ENCODE measurements around the gene UCK2. TPM values are rescaled to one million over a fixed set of nuclear protein-coding genes. Genes with fewer than 3 reads are reported as not detected.
A peak's percentile ranks its signal among the peaks of the same experiment; 100 is the strongest.

UCK2 gene
- total RNA-seq, 1 donor from 2014 or later: 44.2 TPM

DNA sequence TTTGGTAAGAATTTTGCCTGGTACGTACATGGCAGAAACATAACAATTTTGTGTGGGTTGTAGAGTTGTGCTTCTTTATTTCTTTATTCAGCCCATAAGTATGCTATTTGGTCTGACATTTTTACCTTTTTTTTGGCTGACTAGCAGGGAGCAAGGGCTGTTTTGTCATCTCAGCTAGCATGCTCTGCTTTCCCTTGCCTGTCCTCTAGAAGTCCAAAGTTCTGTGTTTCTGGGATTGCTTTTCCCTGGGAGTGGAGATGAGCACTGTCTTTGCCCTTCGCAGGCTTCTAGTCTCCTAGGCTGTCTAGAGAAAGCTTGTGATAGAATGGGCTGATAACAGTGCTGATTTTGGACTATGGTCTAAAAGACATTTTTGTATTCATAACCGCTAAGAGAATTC, 7.5 kb downstream of the UCK2 start:
- no peak overlapping the region for H3K27ac Mint-ChIP-seq (ENCODE audit: unreplicated experiment)
- no peak for DNase-seq (ENCODE audit: low spot score)

DNA sequence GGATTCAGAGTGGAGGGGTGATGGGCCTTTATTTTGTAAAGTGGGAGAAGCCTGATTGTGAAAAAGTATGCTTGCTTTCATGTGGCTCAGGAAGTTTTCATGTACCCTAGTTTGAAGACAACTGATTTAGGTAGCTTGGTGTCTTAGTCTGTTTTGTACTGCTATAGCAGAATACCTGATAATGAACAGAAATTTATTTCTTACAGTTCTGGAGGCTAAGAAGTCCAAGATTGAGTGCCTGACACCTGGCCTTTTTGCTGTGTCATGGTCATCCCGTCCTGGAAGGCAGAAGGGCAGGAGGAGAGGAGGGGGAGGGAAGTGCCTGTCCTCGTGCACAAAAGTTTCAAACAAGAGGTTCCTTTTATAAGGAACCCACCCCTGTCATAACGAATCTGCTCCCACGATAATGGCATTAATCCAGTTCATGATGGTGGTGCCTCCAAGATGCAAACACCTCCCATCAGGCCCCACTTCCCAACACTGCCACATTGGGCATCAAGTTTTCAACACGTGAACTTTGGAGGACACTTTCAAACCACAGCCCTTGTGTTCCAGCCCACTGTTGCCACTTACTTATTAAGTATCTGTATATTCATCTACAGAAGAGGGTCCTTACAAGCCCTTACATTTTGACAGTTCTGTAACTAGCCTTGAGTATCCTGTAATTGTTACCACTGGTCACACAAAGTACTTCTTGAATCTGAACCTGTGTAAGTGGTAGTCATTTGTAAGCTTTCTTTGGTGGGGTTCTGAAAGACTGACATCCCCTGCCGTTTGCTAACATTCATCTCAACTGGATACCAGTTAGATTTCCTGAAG, 9.5 kb downstream of the UCK2 start:
- Mint-ChIP-seq H3K4me1 (ENCODE audit: low read depth) (peaks cover 63% of the 10 kb centered on the region), H3K27ac (ENCODE audit: unreplicated experiment) (no peak overlapping the region), H3K36me3 (ENCODE audit: low read depth) (peaks cover 3% of the 10 kb centered on the region), H3K4me3 (ENCODE audit: unreplicated experiment) (no peak overlapping the region), H3K9me3 (ENCODE audit: low read depth) (no peaks in the 10 kb centered on the region), H3K27me3 (ENCODE audit: low read depth) (no peaks in the 10 kb centered on the region)
- no peak for DNase-seq (ENCODE audit: low spot score)
- TF ChIP-seq, protein P1, sequence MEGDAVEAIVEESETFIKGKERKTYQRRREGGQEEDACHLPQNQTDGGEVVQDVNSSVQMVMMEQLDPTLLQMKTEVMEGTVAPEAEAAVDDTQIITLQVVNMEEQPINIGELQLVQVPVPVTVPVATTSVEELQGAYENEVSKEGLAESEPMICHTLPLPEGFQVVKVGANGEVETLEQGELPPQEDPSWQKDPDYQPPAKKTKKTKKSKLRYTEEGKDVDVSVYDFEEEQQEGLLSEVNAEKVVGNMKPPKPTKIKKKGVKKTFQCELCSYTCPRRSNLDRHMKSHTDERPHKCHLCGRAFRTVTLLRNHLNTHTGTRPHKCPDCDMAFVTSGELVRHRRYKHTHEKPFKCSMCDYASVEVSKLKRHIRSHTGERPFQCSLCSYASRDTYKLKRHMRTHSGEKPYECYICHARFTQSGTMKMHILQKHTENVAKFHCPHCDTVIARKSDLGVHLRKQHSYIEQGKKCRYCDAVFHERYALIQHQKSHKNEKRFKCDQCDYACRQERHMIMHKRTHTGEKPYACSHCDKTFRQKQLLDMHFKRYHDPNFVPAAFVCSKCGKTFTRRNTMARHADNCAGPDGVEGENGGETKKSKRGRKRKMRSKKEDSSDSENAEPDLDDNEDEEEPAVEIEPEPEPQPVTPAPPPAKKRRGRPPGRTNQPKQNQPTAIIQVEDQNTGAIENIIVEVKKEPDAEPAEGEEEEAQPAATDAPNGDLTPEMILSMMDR (IDR thresholded peaks at IDR 0.05): no peak

More for the DNA sequence above, 7.5 kb downstream of the UCK2 start:
- Mint-ChIP-seq H3K4me1 (ENCODE audit: low read depth) (peaks cover 54% of the 10 kb centered on the region), H3K27me3 (ENCODE audit: low read depth) (no peaks in the 10 kb centered on the region), H3K9me3 (ENCODE audit: low read depth) (no peaks in the 10 kb centered on the region), H3K4me3 (ENCODE audit: unreplicated experiment) (no peak overlapping the region), H3K36me3 (ENCODE audit: low read depth) (peaks cover 3% of the 10 kb centered on the region)
- TF ChIP-seq, protein P1 (IDR thresholded peaks at IDR 0.05): no peak

DNA sequence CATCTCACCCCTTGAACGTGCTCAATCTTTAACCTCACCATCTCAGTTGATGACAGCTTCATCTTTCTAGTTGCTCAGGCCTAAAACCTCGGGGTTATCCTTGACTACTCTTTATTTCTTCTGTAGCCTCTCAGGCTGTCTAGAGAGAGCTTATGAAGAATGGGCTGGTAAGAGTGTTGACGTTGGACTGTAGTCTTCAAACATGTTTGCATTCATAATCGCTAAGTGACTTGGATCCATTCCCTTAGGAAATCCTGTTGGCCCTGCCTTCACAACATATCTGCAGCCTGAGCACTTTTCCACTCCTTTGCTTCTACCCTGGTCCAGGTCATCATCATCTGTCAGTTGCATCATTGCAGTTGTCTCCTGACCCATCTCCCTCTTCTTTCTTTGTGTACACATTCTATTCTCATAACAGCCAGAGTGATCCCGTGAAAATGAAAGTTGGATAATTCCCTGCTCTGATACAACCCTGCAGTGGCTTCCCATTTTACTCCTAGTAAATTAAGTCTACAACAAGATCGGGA, 10.5 kb downstream of the UCK2 start:
- Mint-ChIP-seq H3K27ac (ENCODE audit: unreplicated experiment) (no peak overlapping the region), H3K36me3 (ENCODE audit: low read depth) (peaks cover 3% of the 10 kb centered on the region), H3K4me1 (ENCODE audit: low read depth) (peaks cover 66% of the 10 kb centered on the region), H3K4me3 (ENCODE audit: unreplicated experiment) (no peak overlapping the region), H3K27me3 (ENCODE audit: low read depth) (no peaks in the 10 kb centered on the region), H3K9me3 (ENCODE audit: low read depth) (no peaks in the 10 kb centered on the region)
- TF ChIP-seq, protein P1 (IDR thresholded peaks at IDR 0.05): no peak
- DNase-seq (ENCODE audit: low spot score): no peak

DNA sequence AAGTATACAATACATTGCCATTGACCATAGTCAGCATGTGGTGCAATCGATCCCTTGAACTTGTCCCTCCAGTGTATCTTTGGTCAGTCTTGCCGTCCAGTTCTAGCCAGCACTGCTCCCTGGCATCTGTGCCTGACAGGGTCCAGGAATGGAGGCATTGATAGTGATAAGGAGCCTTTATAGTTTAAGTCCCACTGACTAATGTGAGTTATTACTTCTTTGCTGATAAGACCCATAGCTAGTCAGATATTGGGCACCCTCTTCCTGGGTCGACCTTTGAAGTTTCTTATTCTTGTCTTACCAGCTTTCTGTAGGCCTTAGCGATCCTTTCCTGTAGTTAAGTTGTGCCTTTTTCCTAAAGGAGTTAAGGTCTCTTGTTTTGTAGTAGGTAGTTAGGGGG, 13.0 kb downstream of the UCK2 start:
- Mint-ChIP-seq H3K27ac (ENCODE audit: unreplicated experiment) (no peak overlapping the region), H3K27me3 (ENCODE audit: low read depth) (no peaks in the 10 kb centered on the region), H3K9me3 (ENCODE audit: low read depth) (no peaks in the 10 kb centered on the region), H3K4me1 (ENCODE audit: low read depth) (peaks cover 64% of the 10 kb centered on the region), H3K36me3 (ENCODE audit: low read depth) (peaks cover 3% of the 10 kb centered on the region), H3K4me3 (ENCODE audit: unreplicated experiment) (no peak overlapping the region)
- no peak for DNase-seq (ENCODE audit: low spot score)
- TF ChIP-seq, protein P1 (IDR thresholded peaks at IDR 0.05): no peak

DNA sequence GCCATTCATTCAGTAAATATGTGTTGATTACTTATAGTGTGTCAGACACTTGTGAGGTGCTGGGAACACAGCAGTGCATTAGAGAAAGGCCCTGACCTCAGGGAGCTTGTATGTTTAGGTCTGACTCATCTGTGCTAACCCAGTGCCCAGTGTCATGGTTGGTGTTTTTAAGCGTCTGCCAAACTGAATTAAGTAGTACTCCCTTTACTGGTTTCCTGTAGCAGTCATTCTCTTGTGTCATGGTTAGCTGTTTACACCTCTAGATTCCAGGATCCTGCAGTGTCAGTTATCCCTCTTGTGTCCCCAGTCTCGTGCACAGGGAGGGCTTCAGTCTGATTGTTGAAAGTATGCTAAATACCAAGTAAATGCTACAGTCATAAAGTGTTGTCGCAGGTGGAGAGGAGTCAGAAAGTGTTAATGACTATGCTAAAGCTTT, 14.2 kb downstream of the UCK2 start:
- Mint-ChIP-seq H3K9me3 (ENCODE audit: low read depth) (no peaks in the 10 kb centered on the region), H3K27ac (ENCODE audit: unreplicated experiment) (peak overlapping the region; percentile 66), H3K4me3 (ENCODE audit: unreplicated experiment) (no peak overlapping the region), H3K4me1 (ENCODE audit: low read depth) (peaks cover 60% of the 10 kb centered on the region), H3K36me3 (ENCODE audit: low read depth) (peaks cover 3% of the 10 kb centered on the region), H3K27me3 (ENCODE audit: low read depth) (no peaks in the 10 kb centered on the region)
- TF ChIP-seq, protein P1 (IDR thresholded peaks at IDR 0.05): no peak
- no peak for DNase-seq (ENCODE audit: low spot score)

Measured in chondrocyte (in vitro differentiated cells).